Muscle of back (tissue), 11 donors: Measurements from ENCODE around the gene CCHCR1. TPM values are rescaled to one million over a fixed set of nuclear protein-coding genes. Genes with fewer than 3 reads are reported as not detected.
"Not testable (repeated sequence)": the region's sequence is repeated elsewhere in the genome, so short reads cannot be mapped to it uniquely, and the experiment has no call there.

Experiments
- DNase-seq, 3 donors: peaks; one replicate each; pipeline versions ENCODE4 v3.0.0 to v3.0.0-alpha.2; 2013
- polyA plus RNA-seq, 10 donors: library from polyadenylated mRNA; unstranded; fragments of 120-200 nt; gene quantifications; one replicate each; pipeline ENCODE4 v1.2.1, GENCODE V29; 2013; ENCODE audit not compliant: insufficient read length in 10 of 10

CCHCR1 gene
- polyA plus RNA-seq, 10 donors = 11.0 to 18.4 (median 13.5) TPM

- not testable (repeated sequence) for DNase-seq
Measured at GRCh38 chr6:31183859-31184258, 26.3 kb upstream of the CCHCR1 start.

DNA sequence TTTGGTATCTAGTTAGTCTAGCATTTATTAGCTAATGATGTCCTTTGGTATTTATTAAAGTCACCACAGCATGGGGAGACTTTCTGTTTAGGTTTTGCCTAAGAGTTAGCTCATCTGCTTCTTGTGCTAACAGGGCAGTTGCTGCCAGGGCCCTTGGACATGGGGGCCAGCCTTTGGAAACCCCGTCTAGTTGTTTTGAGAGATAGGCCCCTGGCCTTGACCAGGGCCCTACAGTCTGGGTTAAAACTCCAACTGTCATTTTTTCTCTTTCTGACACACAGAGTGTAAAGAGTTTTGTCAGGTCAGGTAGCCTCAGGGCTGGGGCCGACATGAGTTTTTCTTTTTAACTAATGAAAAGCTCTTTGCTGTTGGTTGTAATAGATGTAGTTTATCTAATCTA is 25.7 kb upstream of the CCHCR1 start:
- not testable (repeated sequence) for DNase-seq

GRCh38 chr6:31180500-31180899 is 22.9 kb upstream of the CCHCR1 start:
- peak; percentile 46 to 85 (median 56) for DNase-seq

DNA sequence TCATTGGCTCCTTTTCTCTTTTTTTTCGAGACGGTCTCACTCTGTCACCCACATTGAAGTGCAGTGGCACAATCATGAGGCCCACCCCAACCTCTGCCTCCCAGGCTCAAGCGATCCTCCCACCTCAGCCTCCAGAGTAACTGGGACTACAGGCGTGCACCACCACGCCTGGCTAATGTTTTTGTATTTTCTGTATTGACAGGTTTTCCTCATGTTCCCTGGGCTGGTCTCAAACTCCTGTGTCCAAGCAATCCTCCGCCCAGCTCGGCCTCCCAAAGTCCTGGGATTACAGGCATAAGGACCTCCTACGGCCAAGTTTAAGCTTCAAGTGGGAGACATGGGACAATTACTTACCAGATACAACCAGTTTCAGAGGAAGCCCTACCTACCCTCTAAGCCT is 22.3 kb upstream of the CCHCR1 start:
- DNase-seq = no peak

GRCh38 chr6:31179042-31179386 is 21.4 kb upstream of the CCHCR1 start:
- DNase-seq = no peak

DNA sequence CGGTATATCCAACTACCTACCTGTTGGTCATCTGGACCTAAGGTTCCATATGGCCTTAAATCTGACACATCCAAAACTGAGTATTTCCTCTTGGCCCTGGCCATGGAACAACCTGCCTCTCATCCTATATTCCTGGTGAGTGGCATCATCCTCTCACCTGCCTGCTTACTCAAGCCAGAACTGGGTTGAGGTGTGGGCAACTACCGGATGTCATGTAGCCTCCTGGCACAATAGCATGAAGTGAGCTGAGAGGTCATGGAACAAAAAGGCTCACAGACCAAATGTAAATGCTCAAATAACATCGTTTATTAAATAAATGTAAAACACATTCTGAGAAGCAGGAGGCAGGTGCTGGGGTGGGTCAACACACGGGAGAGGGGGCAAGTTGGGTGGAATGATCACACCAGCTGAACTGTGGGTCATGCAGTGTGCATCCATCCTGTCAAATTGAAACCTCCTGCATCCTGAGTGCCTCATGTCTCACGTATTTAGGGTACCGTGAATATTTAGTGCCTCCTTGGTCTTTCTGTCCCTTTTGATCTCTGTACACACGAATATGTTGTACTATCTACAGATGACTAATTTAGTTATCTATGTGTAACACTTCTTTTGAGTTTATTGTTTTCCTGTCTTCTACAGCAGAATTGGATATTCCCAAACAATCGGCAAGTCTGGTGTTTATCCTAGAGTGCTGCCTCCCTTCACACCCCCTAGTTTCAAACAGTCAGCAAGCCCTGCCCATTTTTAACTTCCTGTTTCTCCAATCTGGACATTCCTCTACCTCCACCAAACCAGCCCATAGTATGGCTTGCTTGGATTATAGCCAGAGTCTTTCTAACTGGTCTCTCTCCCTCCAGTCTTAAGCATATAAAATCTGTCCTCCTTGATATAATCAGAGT is 20.8 kb upstream of the CCHCR1 start:
- DNase-seq = no peak

DNA sequence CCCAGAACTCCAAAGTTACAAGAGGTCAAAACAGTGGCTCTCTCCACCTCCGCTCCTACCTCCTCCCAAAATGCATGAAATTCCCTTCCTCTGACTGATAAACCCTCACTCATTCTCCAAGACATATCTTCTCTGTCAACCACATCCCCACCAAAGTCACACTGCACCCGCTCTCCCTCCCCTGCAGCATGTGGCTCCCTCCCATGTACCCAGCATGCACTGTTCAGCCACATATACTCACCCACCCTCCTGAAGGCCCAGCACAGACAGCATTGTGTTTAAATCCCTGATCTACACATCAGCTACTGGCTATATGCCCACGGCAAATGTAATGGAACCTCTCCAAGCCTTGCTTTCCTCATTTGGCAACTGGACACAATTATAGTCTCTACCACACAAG is 18.4 kb upstream of the CCHCR1 start:
- peak in 2 of 3 donors; percentile 36 to 69 for DNase-seq

DNA sequence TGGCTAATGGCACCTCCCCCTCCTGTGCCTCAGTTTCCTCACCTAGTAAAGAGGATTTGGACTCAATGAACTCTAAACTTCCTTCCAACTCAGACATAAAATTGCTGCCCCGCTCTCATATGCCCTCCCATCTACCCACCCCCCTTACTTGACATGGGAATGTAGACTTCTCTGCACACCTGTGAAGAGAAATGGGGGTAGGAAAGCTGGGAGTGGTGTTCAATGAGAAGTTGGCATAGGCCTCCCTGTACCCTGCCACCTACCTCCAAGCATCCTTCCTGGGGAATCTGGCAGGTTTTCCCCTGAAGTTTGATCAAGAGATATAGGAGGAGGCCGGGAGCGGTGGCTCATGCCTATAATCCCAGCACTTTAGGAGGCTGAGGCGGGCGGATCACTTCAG is 16.8 kb upstream of the CCHCR1 start:
- DNase-seq = no peak

- no peak for DNase-seq
Measured at GRCh38 chr6:31173406-31173805, 15.8 kb upstream of the CCHCR1 start.

DNA sequence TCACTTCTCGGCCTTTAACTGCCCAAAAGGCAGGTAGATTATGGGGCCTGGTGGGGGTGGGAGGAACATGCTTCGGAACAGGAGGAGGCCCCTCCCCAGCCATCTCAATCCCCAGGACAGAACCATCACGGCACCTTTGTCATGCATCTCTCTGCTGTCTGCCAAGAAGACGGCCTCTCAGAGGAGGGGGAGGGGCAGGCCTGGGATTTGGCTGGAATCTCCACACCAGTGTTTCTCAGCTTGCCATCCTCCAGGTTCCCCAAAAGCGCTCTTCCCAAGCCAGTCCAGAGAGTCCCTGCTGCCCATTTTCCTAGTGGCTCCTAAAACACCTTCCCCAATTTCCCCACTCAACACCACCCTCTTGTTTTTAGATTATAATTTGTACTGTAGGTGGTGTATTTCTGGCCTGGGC is 15.4 kb upstream of the CCHCR1 start:
- no peak for DNase-seq

DNA sequence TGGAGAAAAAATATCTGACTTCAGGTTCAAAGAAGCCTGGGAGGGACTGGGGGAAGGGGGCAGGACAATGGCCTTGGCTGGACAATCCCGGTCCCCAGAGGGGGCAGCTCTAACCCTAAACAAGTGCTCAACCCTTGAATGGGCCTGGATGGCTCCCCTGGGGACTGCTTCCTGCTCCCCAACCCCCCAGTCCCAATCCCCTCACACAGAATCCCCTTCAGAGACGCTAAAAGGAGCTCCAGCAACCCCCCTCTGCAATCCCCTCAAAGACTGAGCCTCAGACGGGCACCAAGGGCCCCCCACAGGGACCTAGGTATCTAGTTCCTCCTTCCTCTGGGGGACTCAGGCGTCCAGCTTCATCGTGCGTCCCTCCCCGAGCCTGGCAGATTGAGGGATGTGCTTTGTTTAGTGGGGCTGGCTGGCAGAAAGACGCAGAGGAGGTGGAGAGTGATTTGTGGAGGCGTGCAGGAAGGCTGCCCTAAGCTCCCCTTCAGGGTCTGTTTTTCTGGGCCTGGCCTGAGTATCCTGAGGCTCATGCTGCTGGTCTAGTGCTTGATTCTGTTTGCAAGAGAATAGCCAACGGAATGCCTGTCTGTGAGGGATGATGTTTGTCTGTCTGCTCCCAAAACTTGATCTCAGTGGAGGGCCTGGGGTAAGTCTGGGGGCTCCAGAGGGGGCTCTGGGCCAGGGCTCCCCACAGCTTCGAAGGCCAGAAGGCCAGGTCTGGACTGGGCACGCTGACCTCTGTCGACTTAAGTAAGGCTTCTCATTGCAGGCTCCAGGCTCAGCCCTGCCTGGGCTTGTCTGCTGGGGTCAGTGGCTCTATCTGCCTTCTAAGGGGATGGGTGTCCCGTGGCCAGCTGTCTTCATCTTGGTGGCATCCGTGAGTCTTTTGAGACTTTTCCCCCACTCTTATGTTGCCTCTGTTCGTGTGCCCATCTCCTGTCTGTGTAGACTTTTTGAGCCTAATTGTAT is 14.6 kb upstream of the CCHCR1 start:
- DNase-seq = no peak

- DNase-seq = no peak
Measured at GRCh38 chr6:31170987-31171671, 13.5 kb upstream of the CCHCR1 start.

DNA sequence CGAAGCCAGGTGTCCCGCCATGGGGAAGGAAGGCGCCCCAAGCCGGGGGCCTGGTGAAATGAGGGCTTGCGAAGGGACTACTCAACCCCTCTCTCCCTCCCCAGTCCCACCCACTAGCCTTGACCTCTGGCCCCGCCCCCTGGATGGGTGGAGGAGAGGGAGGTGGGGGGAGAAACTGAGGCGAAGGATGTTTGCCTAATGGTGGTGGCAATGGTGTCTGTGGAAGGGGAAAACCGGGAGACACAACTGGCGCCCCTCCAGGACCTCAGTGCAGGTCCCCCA is 12.9 kb upstream of the CCHCR1 start, which contains the start of gene POU5F1:
Gene POU5F1, minus strand, starts transcription at position 83 of the 282 bp plus-strand sequence. Its CDS starts 62 bp downstream, at position 21.
- no peak for DNase-seq

GRCh38 chr6:31169858-31170599 is 12.4 kb upstream of the CCHCR1 start:
- DNase-seq = not testable (repeated sequence)

- no peak for DNase-seq
Measured at GRCh38 chr6:31169123-31169857, 11.7 kb upstream of the CCHCR1 start.

DNA sequence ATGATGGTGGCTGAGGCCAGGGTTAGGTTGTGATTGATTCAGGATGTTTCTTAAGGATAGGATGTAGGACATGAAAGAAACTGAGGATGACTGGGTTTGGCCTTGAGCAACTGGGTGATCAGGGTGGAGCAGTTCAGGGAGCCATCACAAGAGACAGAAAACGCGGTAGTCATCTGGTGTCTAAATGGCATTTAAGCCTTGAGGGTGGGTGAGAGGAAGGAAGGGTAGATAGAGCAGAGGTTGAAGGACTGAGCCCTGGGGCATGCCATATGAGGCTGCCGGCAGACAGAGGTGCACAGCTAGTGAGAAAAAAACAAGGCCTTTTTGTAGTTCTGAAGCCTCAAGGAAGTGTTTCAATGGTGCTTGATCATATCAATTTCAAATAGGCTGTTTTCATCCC is 11.0 kb upstream of the CCHCR1 start:
- DNase-seq = no peak

- no peak for DNase-seq
Measured at GRCh38 chr6:31165986-31166385, 8.4 kb upstream of the CCHCR1 start.

- not testable (repeated sequence) for DNase-seq
Measured at GRCh38 chr6:31165064-31165832, 7.6 kb upstream of the CCHCR1 start.

GRCh38 chr6:31164475-31165063 is 7.0 kb upstream of the CCHCR1 start:
- not testable (repeated sequence) for DNase-seq
